HG02610 (cell line): ENCODE results near the gene ITPR1.

Experiments
- ATAC-seq: cut with Tn5 transposase; IDR thresholded peaks from one replicate; pipeline ENCODE4 v1.9.1; 2021; ENCODE audit warnings: mild to moderate bottlenecking, moderate library complexity; ENCODE audit not compliant: unreplicated experiment

The ITPR1 gene

DNA sequence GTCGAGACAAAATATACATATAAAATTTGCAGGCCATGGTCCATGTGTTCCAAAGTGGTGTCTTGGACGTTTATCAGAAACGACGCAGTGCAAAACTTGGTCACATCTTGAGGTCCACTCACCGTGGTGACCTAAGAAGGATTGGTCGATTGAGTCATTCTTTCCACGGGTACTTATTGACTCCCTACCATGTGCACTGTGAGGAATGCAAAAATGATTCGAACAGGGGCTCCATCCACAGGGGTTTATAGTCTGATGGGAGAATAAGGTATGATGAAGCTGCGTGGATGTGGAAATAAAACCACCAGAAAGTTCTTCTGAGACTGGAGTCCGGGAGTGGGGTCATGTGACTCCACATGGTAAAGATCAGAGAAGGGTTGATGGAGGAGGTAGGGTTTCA lies 185.2 kb downstream of the ITPR1 start:
- no peak for ATAC-seq

DNA sequence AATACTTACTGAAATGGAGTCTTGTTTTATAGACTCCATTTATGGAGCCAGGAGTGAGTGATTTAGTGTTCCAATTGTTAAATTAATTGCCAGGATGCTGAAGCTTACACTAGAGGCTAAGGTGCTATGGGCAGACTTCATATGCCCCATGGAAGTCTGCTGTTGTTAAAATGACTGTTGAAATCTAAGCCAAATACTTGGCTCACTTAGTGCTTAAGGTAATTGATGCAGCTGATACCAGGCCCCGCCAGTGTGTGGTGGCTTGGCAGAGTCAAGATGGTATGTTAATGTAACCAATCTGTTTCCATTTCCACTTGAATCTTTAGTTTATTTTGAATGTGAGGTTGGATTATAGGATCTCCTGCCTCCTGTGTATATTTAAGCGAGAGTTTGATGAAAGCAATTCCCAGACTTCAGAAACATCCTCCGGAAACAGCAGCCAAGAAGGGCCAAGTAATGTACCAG lies 187.1 kb downstream of the ITPR1 start:
- no peak for ATAC-seq

DNA sequence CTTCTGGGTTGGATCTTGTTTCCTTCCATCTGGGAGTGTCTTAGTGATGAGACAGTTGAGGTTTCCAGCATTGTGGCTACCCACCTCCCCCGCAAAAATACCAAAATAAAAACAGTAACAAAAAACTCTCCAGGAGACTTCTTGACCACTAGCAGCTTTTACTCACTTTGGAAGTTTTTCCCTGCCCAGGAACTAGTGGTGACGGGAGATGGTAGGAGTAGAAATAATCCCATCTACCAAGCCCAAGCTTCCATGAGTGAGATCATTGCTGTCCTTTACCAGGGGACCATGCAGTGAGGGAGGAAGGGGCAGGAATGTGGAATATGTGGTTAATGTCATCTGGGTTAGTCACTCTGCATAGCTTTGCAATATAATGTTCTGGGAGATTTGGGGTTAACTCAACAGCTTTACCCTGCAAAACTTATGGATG lies 187.7 kb downstream of the ITPR1 start:
- no peak for ATAC-seq

DNA sequence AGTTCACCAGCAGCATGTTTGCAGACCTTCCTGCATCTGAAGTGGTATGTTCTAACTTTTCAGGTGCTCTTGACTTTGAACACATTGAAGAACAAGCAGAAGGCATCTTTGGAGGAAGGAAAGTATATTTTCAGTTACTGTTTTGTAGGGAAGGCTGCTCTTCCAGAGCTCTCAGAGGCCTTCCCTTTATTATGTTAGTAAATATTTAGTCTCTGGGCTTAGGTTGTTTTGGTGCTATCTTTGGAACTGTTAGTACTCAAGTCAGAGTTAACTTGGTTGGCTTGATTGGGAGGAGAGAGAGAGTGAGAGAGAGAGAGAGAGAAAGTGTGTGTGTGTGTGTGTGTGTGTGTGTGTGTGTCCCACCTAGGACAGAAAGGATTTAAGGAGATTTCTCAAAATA lies 188.2 kb downstream of the ITPR1 start:
- ATAC-seq = no peak

DNA sequence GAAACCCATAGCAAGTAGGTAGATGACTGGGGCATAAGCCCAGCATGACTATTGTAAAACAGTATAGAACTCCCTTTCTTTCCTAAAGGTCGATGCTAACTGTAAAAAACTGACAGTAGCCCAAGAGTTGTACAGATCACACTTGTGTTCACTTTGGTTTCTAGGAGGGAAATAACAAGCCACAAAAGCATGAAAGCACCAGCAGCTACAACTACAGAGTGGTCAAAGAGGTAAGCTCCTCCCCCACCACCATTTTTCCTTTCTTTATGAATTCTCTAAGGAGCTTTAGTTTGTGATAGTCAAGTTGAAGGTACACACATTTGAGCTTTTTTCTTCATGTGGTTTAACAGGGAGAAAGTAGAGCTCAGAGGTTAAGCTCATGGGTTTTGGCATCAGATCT lies 191.0 kb downstream of the ITPR1 start:
- ATAC-seq = no peak

DNA sequence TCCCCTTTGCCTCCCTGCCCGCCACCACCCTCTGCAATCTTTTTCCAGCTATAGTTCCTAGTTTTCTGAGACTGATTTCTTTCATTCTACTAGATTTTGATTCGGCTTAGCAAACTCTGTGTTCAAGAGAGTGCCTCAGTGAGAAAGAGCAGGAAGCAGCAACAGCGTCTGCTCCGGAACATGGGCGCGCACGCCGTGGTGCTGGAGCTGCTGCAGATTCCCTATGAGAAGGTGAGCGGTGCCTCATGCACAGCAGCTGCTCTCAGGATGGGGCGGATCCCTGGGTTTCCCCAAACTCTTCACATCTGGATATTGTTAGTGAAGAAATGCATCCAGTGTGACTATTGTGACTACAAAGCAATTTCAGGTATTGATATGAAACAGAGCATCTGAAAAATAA lies 191.8 kb downstream of the ITPR1 start:
- ATAC-seq = no peak

DNA sequence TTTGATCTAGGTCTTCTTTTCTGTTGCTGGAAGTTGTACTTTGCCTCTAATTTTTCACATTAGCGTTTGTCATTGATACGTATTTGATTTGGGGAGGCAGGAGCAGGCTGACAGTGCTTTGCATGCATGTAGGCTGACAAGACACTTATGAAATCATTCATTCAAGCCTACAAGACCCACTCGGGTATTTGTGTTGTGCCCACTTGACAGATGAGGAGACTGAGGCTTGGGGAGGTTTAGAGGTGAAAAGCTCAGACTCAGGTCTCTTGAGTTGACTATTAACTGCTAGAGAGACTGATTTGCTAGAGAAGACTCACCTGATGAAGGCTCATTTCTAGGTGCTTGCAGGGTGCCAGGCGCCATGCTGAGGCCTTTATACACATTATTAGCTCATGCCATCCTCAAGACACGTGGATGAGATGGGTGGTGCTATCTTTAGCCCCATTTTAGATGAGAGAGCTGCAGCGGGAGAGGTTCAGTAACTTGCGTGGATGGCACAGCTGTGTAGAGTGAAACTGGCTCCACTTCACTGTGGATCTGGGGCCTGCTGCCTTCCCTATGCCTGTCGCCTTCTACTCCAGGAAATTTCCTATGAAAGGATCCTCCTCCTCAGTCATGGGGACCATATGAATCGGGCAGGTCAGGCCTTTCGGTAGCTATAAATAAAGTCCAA lies 192.7 kb downstream of the ITPR1 start:
- no peak for ATAC-seq

DNA sequence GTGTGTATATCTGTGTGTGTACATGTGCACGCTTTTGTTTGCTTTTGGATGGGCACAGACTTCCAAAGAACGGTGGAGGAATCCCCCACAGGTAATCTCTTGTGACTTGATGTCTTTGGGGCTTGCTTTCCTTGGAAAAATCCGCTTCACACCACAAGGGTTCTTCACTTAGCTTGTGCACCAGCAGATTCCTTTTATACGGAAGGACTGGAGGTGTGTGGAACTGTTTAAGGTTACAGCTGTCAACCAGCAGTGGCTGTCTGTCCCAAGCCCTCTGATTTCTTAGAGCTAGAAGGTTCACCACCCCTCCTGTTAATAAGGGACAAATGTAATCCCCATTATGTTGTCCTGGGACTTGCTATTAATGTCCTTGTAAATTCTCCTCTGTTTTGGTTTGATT lies 193.5 kb downstream of the ITPR1 start:
- ATAC-seq = no peak

DNA sequence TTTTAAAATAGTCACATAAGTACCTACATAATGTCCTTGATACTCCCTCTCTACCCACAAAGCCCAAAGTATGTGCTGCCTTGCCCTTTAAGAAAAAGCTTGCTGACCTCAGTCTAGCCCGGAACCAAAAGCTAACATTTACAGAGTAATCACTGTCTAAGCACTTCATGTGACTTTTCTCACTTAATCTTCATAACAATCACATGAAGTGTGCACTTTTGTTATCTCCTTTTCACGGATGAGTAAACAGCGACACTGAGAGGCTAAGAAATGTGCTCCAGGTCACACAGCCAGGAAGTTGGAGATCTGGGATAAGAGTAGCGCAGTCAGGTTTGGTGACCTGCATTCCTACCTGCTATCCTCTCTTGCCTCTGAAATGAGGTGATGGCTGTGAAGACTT lies 194.0 kb downstream of the ITPR1 start:
- ATAC-seq = no peak

DNA sequence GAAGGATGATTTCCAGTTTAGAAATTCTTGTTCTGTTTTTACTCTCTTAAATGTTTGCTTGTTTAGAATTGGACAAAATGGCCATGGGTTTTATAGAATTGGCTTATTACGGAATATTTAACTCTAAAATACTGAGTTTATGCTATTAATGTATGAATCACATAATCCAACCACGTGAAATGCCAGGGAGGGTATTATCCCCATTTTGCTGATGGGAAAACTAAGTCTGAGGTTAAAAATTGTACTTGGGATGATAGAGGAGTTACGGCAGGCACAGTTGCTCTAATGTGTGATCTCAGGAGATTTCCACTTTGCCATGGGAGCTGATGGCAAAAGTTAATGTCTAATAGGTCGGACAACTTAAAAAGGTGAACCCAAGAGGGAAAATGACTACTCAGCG lies 194.4 kb downstream of the ITPR1 start:
- no peak for ATAC-seq

DNA sequence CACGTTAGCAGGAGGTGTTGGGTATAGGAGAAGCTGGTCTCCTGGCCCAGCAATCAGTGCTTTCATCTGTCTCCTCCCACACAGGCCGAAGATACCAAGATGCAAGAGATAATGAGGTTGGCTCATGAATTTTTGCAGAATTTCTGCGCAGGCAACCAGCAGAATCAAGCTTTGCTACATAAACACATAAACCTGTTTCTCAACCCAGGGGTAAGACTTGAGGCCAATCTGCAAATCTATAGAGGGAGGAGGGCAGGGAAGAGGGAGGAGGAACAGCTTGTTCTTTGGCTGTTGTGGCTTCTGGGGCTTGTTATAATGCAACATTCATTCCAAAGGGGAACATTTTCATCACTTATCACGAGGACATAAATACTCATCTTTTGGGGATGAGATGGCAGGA lies 195.3 kb downstream of the ITPR1 start:
- ATAC-seq = no peak

DNA sequence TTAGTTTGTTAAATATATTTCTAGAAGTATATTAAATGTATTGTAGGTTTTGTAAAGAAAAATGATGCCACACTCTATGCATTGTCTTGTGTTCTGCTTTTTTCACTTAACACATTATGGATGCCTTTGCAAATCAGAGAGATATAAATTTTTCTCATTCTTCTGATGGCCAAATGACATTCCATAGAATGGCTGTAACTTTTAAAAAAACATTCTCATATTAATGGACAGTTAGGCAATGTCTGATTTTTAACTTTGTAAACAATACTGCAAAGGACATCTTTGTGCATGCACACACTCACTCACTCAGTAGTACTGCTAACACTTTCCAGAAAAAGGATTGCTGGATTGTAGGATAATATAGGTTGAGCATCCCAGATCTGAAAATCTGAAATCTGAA lies 195.9 kb downstream of the ITPR1 start:
- ATAC-seq = no peak

DNA sequence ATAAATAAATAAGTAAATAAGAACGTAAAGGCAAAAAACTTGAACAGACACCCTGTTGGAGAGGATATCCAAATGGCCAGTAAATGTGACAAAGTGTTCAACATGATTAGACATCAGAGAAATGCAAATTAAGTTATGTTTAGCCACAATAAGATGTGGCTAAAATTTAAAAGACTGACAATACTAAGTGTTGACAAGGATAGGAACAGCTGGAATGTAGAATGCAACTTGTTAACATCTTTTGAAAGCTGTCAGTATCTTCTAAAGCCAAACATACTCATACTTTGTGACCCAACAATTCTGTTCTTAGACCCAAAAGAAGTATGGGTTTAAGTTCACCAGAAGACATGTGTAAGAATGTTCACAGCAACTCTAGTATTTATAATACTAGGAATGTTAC lies 197.1 kb downstream of the ITPR1 start:
- no peak for ATAC-seq

DNA sequence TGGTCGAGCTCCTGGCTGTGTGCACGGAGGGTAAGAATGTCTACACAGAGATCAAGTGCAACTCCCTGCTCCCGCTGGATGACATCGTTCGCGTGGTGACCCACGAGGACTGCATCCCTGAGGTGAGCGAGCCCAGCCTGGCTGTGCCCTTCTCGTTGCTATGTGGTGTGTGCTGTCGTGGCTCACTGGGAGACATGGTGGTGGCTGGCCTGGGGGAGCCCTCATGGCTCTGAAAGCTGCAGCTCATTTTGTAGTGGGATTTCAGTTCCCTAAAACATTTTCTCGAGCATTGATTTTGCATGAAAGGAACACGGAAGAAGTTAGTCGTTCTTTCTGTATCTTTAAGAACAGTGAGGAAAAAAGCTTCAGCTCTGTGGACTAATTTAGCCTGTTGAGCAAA lies 200.5 kb downstream of the ITPR1 start:
- ATAC-seq = peak; percentile 84

DNA sequence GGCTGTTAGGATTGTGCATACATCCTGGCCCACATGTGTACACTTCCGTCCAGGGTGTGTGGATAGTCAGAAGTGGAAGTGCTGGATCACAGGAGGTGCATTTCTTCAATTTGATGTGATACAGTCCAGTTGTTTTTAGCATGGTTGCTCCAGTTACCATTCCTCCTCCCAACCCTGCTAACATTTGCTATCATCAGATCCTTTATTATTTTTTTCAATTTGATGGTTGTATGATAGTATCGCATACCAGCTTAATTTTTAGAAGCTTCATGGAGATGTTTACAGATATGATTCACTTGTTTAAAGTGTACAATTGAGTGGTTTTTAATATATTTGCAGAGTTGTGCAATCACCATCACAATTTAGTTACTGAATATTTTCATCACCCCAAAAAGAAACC lies 202.7 kb downstream of the ITPR1 start:
- ATAC-seq = no peak

DNA sequence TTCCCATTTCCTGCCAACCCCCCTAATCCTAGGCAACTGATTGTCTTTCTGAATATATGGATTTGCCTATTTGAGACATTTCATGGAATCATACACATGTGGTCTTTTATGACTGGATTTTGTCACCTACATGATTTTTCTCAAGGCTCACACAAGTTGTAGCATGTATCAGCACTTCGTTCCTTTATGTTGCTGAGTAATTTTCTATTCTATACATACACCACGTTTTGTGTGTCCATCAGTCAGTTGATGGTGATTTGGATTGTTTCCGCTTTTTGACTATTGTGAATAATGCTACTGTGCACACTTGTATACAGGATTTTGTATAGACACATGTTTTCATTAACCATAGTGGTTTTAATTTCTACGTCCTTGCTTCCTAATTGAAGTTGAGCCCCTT lies 203.1 kb downstream of the ITPR1 start:
- no peak for ATAC-seq

DNA sequence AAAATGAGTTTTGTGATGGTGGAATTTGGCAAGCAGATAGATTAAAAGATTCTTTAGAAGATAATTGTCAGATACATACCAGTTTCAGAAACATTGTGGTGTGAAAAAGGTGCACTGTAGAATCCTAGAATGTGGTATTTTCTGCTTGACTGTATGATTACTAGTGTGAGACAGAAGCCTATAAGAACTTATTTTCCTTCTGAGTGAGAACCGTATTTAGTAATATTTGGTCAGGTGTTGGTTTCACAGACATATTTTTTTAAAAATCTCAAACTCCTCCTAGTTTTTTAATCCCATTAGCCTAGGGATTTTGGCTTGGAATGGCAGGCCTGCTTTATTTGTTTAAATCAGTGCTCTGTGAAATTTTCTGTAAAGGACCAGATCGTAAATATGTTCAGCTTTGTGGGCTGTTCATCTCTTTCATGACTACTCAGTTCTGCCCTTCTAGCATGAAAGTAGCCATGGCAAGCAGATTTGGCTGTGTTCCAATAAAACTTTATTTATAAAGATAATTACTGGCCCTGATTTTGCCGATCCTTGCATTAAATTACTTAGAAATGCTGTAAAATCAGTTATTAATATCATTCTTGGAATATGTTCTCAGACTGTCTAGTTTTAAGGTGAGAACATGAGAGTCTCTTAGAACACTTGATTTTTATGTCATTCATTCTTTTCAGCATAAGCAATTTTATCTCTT lies 205.1 kb downstream of the ITPR1 start:
- ATAC-seq = no peak

DNA sequence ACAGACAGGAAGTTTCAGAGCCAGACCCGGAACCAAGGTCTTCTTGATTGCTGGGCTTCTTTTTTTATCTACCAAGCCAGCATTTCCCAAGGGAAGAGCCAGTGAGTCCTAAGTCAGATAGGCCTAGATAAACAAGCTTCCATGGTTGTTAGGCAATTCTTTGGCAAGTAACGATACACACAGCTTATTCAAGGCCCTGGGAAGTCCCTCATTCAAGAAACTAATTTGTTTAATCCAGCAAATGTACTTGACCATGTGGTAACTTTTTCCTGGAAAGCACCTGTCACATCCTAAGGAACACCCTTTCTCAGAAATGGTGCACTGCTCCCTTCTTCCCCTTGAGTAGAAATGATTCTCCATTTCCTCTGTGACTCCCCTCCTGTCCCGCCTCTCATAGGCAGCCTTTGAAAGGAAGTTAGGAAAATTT lies 209.9 kb downstream of the ITPR1 start:
- no peak for ATAC-seq

DNA sequence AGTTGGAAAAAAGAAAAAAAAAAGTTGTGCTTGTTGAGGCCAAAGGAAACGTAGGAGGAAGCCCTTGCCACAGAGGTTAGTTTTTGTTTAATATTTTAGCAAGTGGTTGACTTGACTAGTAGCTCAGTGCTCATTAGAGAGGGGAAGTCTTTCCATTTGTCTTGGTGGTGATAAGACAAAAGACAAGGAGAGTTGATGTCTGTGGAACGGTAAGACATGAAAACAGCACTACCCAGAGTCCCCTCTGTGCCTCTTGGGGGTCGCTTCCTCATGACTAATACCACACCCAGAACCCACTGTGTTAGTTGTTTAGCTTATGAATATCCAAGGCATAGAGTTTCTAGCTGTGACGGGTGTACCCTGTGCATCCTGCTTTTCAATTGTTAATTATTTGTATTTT lies 211.4 kb downstream of the ITPR1 start:
- ATAC-seq = no peak

DNA sequence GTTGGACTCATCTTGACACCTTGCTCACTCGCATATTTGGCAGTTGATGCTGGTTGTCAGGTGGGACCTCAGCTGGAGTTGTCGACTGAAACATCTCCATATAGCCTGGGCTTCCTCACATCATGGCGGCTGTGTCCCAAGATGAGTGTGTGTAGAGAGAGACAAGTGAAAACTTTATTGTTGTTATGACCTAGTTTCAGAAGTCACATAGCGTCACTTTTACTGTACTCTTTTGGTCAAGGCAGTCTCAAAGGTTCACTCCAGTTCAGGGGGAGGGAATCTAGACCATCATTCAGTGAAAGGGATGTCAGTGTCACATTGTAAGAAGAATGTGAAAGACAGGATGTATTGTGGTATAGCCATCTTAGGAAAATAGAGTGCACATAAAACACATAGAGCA lies 214.2 kb downstream of the ITPR1 start:
- ATAC-seq = no peak

DNA sequence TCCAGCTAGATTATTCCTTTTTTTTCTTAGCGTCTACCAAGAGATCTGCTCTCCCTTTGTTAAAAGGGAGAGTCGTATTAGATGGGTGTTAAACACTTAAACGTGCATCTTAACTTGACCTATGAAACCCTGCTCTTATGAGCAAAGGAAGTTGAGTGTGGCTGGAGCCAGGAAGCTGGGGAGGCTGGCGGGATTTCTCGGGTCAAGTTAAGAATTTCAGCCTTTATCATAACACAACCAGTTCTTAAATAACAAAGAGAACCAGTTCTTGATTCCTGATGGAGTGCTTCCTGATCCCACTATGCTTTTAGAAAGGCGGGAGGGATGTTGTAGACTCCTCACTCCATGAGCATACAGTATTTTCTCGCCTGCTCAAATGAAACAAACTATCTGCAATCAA lies 215.1 kb downstream of the ITPR1 start:
- no peak for ATAC-seq

DNA sequence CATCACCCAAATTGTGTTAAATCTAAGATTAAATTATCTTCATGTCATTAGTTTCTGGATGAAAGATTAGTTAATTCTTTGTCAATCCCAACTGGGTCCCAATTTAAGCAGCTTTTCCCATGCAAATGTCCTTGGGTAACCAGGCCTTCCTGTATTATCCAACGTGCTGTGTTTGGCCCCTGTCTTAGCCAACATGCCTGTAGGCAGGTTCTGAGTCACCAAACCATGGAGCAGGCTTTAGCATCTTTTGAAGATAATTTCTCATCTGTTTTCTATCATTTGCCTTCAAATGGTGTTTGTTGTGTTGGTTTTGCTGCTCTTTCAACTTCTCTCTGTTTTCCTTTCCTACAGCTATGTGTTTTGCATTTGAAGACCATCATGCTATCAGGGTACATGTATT lies 216.2 kb downstream of the ITPR1 start:
- ATAC-seq = no peak

DNA sequence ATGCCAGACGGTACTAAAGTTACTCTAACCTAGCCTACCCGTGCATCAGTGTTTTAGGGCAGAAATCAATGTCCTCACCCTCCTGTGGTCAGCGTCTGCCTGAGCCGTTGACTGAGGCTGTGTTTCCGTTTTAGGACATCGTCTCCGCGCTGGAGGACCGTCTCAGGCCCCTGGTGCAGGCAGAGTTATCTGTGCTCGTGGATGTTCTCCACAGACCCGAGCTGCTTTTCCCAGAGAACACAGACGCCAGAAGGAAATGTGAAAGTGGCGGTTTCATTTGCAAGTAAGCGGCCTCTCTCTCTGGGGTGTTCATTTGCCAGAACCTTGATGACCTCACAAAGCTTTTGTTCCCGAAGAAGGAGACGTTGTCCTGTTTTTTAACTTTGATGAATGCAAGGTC lies 217.0 kb downstream of the ITPR1 start:
- no peak for ATAC-seq
